Endodermal cell (in vitro differentiated cells): Measurements from ENCODE around the gene MRPL24. TPM values are rescaled to one million over a fixed set of nuclear protein-coding genes. Genes with fewer than 3 reads are reported as not detected.

ENCODE experiments used
- DNase-seq: peaks from one replicate; pipeline ENCODE4 v3.0.0-alpha.2; 2017
- H3K27ac ChIP-seq: 2 replicates; pipeline ENCODE4 v1.5.1; 2013; ENCODE audit warnings: mild to moderate bottlenecking, low read depth, low read length, moderate library complexity
- H3K27me3 ChIP-seq: 2 replicates; pipeline ENCODE4 v1.6.1; 2013; ENCODE audit warnings: mild to moderate bottlenecking, low read length, moderate library complexity; ENCODE audit not compliant: insufficient read depth, control insufficient read depth, poor library complexity, severe bottlenecking
- H3K36me3 ChIP-seq: 2 replicates; pipeline ENCODE4 v1.7.0; 2013; ENCODE audit warnings: mild to moderate bottlenecking, low read length, moderate library complexity; ENCODE audit not compliant: control insufficient read depth, insufficient read depth
- H3K4me1 ChIP-seq: one replicate; pipeline ENCODE4 v1.7.0; 2013; ENCODE audit warnings: low read length; ENCODE audit not compliant: control insufficient read depth, insufficient read depth
- H3K4me3 ChIP-seq: 2 replicates; pipeline ENCODE4 v1.5.1; 2013; ENCODE audit warnings: mild to moderate bottlenecking, low read length, moderate library complexity
- H3K9ac ChIP-seq: 2 replicates; pipeline ENCODE4 v1.6.1; 2013; ENCODE audit warnings: mild to moderate bottlenecking, low read length, moderate library complexity; ENCODE audit not compliant: poor library complexity, severe bottlenecking; ENCODE audit errors: extremely low read depth
- H3K9me3 ChIP-seq: 2 replicates; pipeline ENCODE4 v1.6.1; 2013; ENCODE audit warnings: mild to moderate bottlenecking, low read length, moderate library complexity; ENCODE audit not compliant: control insufficient read depth
- H3K27ac Mint-ChIP-seq: 2 replicates; pipeline ENCODE4 v1.8.0; 2020; ENCODE audit warnings: mixed read lengths
- H3K27me3 Mint-ChIP-seq: 2 replicates; pipeline ENCODE4 v1.8.0; 2021; ENCODE audit warnings: mild to moderate bottlenecking, mixed read lengths; ENCODE audit not compliant: insufficient read depth
- H3K36me3 Mint-ChIP-seq: 2 replicates; pipeline ENCODE4 v1.8.0; 2020; ENCODE audit warnings: low read depth, mixed read lengths
- H3K4me1 Mint-ChIP-seq: 2 replicates; pipeline ENCODE4 v1.8.0; 2020; ENCODE audit warnings: mixed read lengths
- H3K4me3 Mint-ChIP-seq: 2 replicates; pipeline ENCODE4 v1.8.0; 2020; ENCODE audit warnings: mild to moderate bottlenecking, moderate library complexity, mixed read lengths
- H3K9me3 Mint-ChIP-seq: 2 replicates; pipeline ENCODE4 v1.8.0; 2020; ENCODE audit warnings: mild to moderate bottlenecking, mixed read lengths
- WGBS, 2 experiments: methylation state at CpG; one replicate each; pipeline versions ENCODE4 v1.1.5 to v1.1.7; 2013; ENCODE audit warnings: missing lambda C conversion rate in 2 of 2, mixed read lengths in 1 of 2; ENCODE audit not compliant: insufficient coverage in 1 of 2, insufficient read length in 1 of 2; 5-methylcytosine and 5-hydroxymethylcytosine counted together
- total RNA-seq, 2 donors: library from RNA; stranded (reverse); fragmentation: NEBNext Ultra II Directional in 1 of 2; extraction: Animal tissue kit (Norgen Biotek cat#: 25700) in 1 of 2; gene quantifications; 2 replicates in 1 of 2; 3 replicates in 1 of 2; pipeline ENCODE4 v1.2.1, GENCODE V29; 2021
- TF ChIP-seq, protein P1 (sequence below): fragments of 200-600 bp; sonication (generic); conservative IDR thresholded peaks from 2 replicates; pipeline ENCODE4 v1.5.0; 2021; ENCODE audit warnings: antibody characterized with exemption, mild to moderate bottlenecking

Gene MRPL24
- total RNA-seq, 2 donors from 2014 or later, result 32.2 to 35.5 TPM

DNA sequence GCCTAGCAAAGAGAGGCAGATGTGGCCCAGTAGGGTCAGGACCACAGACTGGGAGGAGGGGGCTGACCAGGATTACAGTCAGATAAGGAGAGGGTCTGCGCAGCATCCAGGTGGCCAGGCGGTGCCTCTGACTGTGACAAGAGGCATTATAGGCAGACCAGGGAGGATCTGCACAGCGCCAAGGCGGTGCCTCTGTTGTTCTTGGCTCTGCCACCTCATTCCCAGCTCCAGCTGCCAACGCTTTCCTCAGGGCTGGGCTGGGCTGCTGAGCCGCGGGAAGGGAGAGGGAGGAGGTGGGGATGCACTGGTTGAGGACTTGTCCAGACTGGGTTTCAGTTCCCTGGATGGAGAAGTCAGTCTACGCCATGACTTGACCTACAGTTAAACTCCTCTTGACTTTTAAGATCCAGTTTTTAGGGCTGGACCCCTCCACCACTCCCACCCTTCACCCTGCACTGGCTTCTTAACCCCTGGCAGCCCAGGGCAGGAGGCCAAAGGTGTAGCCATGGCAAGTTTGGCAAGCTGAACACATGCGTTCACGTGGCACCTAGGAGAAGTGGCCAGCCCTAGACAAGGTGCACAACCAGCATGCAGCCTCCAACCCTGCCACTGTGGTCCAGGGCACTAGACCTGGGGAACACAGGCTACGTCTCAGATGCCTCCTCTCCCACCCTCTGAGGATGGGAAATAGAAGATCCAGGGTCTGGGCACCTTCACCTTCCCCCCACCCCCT lies 31.0 kb downstream of the MRPL24 start:
- no peak for DNase-seq
- Mint-ChIP-seq H3K36me3 (no peaks in the 10 kb centered on the region), H3K9me3 (no peaks in the 10 kb centered on the region), H3K27me3 (peaks cover 8% of the 10 kb centered on the region), H3K4me3 (no peak overlapping the region), H3K4me1 (peaks cover 43% of the 10 kb centered on the region), H3K27ac (no peak overlapping the region)
- Histone ChIP-seq H3K27ac (no peak overlapping the region), H3K4me3 (no peak overlapping the region), H3K9me3 (no peaks in the 10 kb centered on the region), H3K9ac (no peak overlapping the region), H3K4me1 (peaks cover 18% of the 10 kb centered on the region), H3K27me3 (no peaks in the 10 kb centered on the region), H3K36me3 (no peaks in the 10 kb centered on the region)
- WGBS, 2 experiments, result 76 to 89% methylated on average over 5 to 11 of the region's 11 CpGs
- TF ChIP-seq, protein P1, sequence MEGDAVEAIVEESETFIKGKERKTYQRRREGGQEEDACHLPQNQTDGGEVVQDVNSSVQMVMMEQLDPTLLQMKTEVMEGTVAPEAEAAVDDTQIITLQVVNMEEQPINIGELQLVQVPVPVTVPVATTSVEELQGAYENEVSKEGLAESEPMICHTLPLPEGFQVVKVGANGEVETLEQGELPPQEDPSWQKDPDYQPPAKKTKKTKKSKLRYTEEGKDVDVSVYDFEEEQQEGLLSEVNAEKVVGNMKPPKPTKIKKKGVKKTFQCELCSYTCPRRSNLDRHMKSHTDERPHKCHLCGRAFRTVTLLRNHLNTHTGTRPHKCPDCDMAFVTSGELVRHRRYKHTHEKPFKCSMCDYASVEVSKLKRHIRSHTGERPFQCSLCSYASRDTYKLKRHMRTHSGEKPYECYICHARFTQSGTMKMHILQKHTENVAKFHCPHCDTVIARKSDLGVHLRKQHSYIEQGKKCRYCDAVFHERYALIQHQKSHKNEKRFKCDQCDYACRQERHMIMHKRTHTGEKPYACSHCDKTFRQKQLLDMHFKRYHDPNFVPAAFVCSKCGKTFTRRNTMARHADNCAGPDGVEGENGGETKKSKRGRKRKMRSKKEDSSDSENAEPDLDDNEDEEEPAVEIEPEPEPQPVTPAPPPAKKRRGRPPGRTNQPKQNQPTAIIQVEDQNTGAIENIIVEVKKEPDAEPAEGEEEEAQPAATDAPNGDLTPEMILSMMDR, result no peak

DNA sequence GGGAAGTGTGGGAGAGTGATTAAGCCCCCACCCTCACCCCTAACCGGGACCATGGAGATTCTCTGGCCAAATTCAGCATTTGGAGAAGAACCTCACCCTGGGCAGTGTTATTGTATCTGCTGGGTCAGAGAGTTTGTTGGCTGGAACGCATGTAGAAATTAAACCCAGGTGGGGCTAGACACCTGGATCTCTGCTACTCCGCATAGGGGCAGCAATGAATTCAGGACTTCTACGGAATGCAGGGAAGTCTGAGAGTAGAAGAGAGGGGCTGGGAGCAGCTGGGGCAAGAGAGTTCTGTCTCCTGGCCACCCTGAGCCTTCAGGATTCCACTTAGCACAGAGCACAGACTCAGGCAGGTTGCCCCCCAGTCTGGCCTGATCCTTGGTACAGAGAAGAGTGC lies 31.9 kb downstream of the MRPL24 start:
- no peaks in the 10 kb centered on the region for H3K27me3 ChIP-seq
- H3K27me3 Mint-ChIP-seq, result peaks cover 17% of the 10 kb centered on the region
- H3K9ac ChIP-seq, result no peak overlapping the region
- H3K4me3 ChIP-seq, result no peak overlapping the region
- 61 to 82% methylated on average over 2 to 4 of the region's 4 CpGs for WGBS, 2 experiments
- no peaks in the 10 kb centered on the region for H3K36me3 Mint-ChIP-seq
- H3K9me3 Mint-ChIP-seq, result no peaks in the 10 kb centered on the region
- peaks cover 46% of the 10 kb centered on the region for H3K4me1 Mint-ChIP-seq
- H3K36me3 ChIP-seq, result no peaks in the 10 kb centered on the region
- DNase-seq, result no peak
- no peak overlapping the region for H3K4me3 Mint-ChIP-seq
- H3K27ac ChIP-seq, result peak overlapping the region; percentile 55
- no peaks in the 10 kb centered on the region for H3K9me3 ChIP-seq
- peaks cover 18% of the 10 kb centered on the region for H3K4me1 ChIP-seq
- TF ChIP-seq, protein P1, result no peak
- peak overlapping the region; percentile 36 for H3K27ac Mint-ChIP-seq

DNA sequence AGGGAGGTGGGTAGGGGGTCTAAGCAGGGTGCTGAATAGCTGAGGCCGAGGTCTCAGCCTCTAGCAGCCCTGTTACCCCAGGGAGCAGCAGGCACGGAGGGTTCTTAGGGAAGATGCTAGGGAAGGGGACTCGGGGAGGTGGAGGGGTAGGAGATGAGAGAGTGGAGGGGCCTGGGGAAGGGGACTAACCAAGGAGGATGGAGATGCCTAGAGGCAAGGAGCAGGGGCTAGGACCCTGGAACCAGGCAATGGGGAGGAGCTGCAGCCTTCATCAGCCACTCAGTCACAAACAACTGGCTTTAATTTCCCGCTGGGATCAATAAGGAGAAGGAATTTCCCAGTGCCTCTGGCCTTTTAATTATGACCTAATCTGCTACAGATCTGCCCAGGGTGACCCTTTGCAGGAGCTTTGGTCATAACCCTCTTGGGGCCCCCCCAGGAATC lies 32.6 kb downstream of the MRPL24 start:
- H3K4me3 Mint-ChIP-seq, result peak overlapping the region; percentile 72
- H3K9me3 ChIP-seq, result no peaks in the 10 kb centered on the region
- peaks cover 25% of the 10 kb centered on the region for H3K27me3 Mint-ChIP-seq
- TF ChIP-seq, protein P1, result no peak
- H3K36me3 ChIP-seq, result no peaks in the 10 kb centered on the region
- H3K27ac Mint-ChIP-seq, result peak overlapping the region; percentile 36
- H3K9me3 Mint-ChIP-seq, result no peaks in the 10 kb centered on the region
- WGBS, 2 experiments, result 4 to 17% methylated on average over 3 to 4 of the region's 4 CpGs
- H3K9ac ChIP-seq, result no peak overlapping the region
- H3K4me3 ChIP-seq, result peak overlapping the region; percentile 59
- peaks cover 2% of the 10 kb centered on the region for H3K36me3 Mint-ChIP-seq
- peaks cover 53% of the 10 kb centered on the region for H3K4me1 Mint-ChIP-seq
- no peaks in the 10 kb centered on the region for H3K27me3 ChIP-seq
- peak overlapping the region; percentile 71 for H3K27ac ChIP-seq
- DNase-seq, result peak; percentile 90
- H3K4me1 ChIP-seq, result peaks cover 21% of the 10 kb centered on the region
